HL-60 (cell line): ENCODE results near the gene ARL13B.

Source experiments
- DNase-seq, 2 experiments: peaks; one replicate each; pipeline ENCODE4 v3.0.0-alpha.2; 2010 to 2020; ENCODE audit warnings: low read depth in 1 of 2, low spot score in 1 of 2
- H3K27ac ChIP-seq: fragments of 250-450 bp; sonication (Bioruptor Pico); replicated peaks from 2 replicates; pipeline ENCODE4 v1.5.1; 2020; ENCODE audit warnings: mild to moderate bottlenecking, moderate library complexity
- H3K27me3 ChIP-seq: fragments of 250-450 bp; sonication (Bioruptor Pico); 2 replicates; pipeline ENCODE4 v1.5.1; 2021; ENCODE audit warnings: mild to moderate bottlenecking, moderate library complexity; ENCODE audit not compliant: insufficient read depth, poor library complexity, severe bottlenecking
- H3K4me3 ChIP-seq: replicated peaks from 2 replicates; pipeline ENCODE4 v1.5.1; 2011; ENCODE audit warnings: mild to moderate bottlenecking, control low read depth, low read length; ENCODE audit not compliant: insufficient read depth
- CTCF ChIP-seq: IDR thresholded peaks from one replicate; pipeline ENCODE4 v1.5.1; 2011; ENCODE audit warnings: low read length, control low read depth, inconsistent platforms; ENCODE audit not compliant: insufficient read depth
- GABPA ChIP-seq: IDR thresholded peaks from 2 replicates; pipeline ENCODE4 v1.6.1; 2012; ENCODE audit warnings: low read depth
- POLR2AphosphoS5 ChIP-seq: IDR thresholded peaks from 2 replicates; pipeline ENCODE4 v1.6.1; 2012; ENCODE audit warnings: low read depth
- SPI1 ChIP-seq: IDR thresholded peaks from 2 replicates; pipeline ENCODE4 v1.6.1; 2012; ENCODE audit warnings: low read depth, mild to moderate bottlenecking, borderline replicate concordance
- TF ChIP-seq, protein P1 (sequence below): IDR thresholded peaks from 2 replicates; pipeline ENCODE4 v1.6.1; 2012; ENCODE audit warnings: low read depth; ENCODE audit not compliant: insufficient replicate concordance

Gene ARL13B

DNA sequence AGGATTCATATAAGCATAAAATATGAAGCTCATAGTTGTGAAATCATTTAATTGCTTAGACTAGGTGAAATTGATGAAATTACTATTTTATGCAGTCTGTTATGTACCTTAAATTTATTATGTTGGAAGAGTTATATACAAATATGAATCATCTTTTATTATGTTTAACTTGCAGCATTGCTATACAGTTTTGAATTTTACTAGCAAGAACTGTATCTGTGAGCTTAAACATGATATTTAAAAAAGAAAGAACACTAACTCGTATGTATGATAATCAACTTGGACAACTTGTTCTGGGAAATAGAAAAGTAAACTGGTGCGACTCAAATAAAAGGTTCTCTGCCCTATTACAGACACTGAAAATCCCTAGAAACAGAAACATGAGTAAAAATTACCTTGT is 46.7 kb downstream of the ARL13B start:
- no peak overlapping the region for H3K27ac ChIP-seq
- DNase-seq = no peak
- no peak overlapping the region for H3K4me3 ChIP-seq
- TF ChIP-seq GABPA (no peak), POLR2AphosphoS5 (no peak), SPI1 (no peak), CTCF (no peak)
- TF ChIP-seq, protein P1, sequence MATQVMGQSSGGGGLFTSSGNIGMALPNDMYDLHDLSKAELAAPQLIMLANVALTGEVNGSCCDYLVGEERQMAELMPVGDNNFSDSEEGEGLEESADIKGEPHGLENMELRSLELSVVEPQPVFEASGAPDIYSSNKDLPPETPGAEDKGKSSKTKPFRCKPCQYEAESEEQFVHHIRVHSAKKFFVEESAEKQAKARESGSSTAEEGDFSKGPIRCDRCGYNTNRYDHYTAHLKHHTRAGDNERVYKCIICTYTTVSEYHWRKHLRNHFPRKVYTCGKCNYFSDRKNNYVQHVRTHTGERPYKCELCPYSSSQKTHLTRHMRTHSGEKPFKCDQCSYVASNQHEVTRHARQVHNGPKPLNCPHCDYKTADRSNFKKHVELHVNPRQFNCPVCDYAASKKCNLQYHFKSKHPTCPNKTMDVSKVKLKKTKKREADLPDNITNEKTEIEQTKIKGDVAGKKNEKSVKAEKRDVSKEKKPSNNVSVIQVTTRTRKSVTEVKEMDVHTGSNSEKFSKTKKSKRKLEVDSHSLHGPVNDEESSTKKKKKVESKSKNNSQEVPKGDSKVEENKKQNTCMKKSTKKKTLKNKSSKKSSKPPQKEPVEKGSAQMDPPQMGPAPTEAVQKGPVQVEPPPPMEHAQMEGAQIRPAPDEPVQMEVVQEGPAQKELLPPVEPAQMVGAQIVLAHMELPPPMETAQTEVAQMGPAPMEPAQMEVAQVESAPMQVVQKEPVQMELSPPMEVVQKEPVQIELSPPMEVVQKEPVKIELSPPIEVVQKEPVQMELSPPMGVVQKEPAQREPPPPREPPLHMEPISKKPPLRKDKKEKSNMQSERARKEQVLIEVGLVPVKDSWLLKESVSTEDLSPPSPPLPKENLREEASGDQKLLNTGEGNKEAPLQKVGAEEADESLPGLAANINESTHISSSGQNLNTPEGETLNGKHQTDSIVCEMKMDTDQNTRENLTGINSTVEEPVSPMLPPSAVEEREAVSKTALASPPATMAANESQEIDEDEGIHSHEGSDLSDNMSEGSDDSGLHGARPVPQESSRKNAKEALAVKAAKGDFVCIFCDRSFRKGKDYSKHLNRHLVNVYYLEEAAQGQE = no peak
- no peaks in the 10 kb centered on the region for H3K27me3 ChIP-seq

DNA sequence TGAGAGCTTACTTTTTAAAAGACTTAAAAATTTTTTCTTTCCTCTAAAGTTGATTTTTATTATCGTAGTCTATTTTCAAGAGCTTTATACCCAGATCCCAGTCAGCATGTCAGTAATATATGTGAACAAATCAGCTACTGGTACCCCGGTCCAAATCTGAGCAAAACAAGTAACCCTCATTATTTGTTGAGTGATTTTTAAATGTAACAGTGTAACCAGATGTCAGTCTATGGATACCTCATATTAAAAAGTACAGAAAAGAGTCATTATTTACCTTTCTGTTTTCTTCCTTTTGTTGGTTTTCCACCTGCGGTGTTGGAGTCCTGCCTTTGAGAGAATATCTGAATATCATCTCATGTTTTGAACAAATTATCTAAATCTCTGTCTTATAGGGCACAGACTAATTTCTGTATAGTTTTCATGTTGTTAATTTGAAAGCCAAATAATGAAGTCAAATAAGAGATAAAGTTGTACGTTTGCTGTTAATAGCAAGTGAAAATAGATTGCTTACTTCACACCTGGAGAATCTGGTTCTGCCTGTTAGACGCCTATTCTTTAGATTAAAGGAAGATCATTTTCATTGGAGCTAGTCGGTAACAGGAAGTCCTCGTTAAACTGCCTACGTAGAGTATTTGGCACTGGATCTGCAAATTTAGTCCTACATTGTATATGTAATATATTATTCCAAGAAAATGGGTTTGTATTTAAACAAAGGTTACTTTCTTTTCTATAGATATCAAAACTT is 48.3 kb downstream of the ARL13B start, which contains the start of gene STX19:
STX19 (minus strand) TSS at position 505 of the 745 bp plus-strand sequence. CDS start 13,328 bp downstream, outside the sequence.
- Histone ChIP-seq H3K4me3 (no peak within 1 kb of the TSS), H3K27ac (no peak within 1 kb of the TSS), H3K27me3 (no peaks in the 10 kb centered on the region)
- TF ChIP-seq CTCF (no peak), POLR2AphosphoS5 (no peak), SPI1 (no peak), GABPA (no peak)
- TF ChIP-seq, protein P1 = no peak
- no peak for DNase-seq

- Histone ChIP-seq H3K27ac (no peak overlapping the region), H3K27me3 (no peaks in the 10 kb centered on the region), H3K4me3 (no peak overlapping the region)
- TF ChIP-seq CTCF (peak; percentile 16), GABPA (no peak), SPI1 (no peak), POLR2AphosphoS5 (no peak)
- TF ChIP-seq, protein P1 = no peak
- peak in 1 of 2 experiments; percentile 5 for DNase-seq
These were observed 57.1 kb downstream of the ARL13B start for GRCh38 chr3:94036909-94037507.
